Stimulated activated CD4-positive, alpha-beta T cell treated with anti-CD3 and anti-CD28 coated beads, TNF-alpha, amount 100 ng/mL, for 48 hours (primary cell): Measurements from ENCODE around the gene NCEH1.

Source experiments
- DNase-seq, 3 donors: peaks; one replicate each; pipeline ENCODE4 v3.0.0-alpha.2; 2020; ENCODE audit warnings: low read depth in 3 of 3

NCEH1 gene

GRCh38 chr3:172646439-172647015 is 64.3 kb downstream of the NCEH1 start:
- DNase-seq, result no peak

- no peak for DNase-seq
Measured at GRCh38 chr3:172644258-172644657, 66.6 kb downstream of the NCEH1 start.

DNA sequence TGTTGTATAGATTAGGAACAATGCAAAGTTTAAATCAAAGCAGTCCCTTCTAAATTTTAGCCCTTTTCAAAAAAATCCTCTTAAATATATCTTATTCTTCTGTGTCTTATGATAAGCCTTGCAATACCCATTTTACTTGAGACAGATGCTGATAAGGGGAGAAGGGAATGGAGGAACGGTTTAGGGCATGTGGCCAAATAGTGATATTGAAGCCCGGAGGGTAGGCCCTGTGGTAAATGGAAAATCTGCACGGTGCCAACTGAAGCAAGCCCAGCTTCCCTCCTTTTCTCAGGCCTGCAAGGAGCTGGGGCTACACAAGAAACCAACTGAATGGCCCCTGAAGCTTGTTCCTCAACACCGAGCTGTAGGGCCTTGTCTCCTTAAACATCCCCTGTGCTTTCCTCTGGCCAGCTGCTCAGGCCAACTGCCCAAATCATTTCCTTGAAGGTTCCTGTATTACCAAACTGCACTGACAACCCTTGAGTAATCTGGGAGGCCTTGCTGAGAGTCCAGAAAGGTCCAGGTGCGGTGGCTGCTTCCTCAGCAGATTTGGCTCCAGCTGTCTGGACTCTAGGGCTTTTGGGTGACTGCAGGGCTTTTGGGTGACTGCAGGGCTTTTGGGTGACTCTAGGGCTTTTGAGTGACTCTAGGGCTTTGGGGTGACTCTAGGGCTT is 67.2 kb downstream of the NCEH1 start:
- DNase-seq, result no peak

DNA sequence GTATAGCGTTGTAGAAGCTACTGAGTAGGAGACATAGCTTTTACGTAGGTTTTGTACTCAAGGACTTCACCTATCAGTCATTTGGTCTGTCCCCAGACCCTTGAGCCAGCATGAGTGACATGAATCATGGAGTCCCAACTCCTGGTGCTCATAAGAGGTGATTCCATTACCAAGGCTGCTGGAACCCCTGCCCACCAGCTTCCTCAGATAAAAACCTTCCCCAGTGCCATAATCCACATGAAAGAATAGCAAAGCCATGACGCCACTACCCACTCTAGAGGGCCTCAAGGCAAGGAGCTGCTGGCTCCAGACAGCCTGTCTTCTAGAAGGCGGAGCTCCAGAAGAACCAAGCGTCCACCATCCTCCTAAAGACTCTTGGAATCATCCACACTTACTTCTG is 69.6 kb downstream of the NCEH1 start:
- DNase-seq, result no peak

- DNase-seq, result no peak
Measured at GRCh38 chr3:172640751-172641150, 70.1 kb downstream of the NCEH1 start.

GRCh38 chr3:172635588-172635987 is 75.3 kb downstream of the NCEH1 start:
- DNase-seq, result no peak

DNA sequence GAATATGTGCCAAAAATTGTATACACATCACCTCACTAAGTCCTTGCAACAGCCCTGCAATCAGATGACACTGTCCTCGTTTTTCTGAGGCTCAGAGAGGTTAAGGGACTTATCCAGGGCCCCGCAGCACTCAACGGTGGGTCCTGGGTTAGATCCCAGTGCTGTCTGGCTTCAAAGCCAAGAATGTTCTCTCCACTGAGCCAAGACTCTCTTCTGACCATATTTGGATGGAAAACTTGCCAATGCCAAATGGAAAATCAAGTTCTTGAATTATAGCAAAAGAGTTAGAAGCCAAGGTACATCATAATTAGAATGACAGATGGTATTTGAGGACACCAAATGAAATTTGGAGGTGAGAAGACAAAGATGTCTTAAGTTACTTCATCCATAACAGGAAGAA is 75.9 kb downstream of the NCEH1 start:
- DNase-seq, result no peak

DNA sequence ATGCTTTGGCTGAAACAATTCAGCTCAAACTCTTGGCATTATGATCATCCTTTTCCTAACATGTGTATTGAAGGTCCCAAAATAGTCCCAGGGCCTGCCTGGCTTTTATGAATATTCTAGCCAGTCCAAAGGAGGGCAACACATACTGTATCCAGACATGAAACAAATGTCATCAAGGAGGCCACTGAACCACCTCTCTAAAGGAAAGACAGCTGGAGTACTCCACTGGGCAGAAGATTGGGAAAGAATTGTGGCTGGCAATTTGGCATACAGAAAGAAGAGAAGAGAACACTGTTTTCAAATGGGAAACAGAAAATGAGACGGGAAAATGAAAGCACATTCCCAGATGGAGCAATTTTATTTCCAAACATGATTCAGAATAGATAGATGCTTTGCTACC is 80.6 kb downstream of the NCEH1 start:
- no peak for DNase-seq

DNA sequence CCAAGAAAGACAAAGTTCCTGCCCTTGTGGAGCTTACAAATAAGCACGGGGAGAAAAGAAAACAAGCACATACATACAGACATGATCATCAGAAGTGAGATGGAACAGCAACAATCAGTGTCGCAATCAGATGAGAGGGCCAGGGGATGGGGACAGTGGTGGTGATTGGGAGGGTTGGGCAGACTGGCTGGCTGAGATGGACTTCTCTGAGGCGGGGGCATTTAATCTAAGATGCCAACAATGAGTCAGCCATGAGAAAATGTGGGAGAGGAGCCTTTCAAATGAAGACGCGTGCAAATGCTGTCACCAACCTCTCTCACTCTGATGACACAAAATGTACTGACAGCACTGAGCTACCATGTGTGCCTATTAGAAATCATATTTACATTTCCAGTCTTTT is 81.4 kb downstream of the NCEH1 start:
- DNase-seq, result no peak

- no peak for DNase-seq
Measured at GRCh38 chr3:172627057-172627809, 83.6 kb downstream of the NCEH1 start.

DNA sequence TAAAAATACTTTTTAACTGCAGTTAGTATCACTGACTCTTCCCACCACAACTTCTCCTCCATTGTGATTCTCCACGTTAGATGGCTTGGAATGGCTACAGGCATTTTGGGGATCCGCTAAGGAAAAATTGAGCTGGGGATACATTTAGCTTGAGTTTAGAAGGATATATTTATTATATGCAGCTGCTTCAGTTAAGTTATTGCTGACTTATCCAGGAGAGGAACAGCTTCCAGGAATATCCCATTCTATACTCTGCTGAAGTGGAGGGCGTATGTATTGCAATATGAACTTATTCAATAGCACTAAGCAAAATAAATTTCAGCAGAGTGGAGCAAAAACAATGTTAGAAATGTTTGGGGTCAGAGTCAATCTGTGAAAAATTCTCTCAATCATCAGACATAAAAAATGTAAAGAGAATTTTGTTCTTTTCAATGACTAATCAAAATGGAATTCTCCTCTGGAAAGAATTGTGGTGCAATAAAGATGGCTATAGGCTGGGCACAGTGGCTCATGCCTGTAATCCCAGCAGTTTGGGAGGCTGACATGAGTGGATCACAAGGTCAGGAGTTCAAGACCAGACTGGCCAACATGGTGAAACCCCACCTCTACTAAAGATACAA is 84.7 kb downstream of the NCEH1 start:
- no peak for DNase-seq

GRCh38 chr3:172625404-172625803 is 85.5 kb downstream of the NCEH1 start:
- no peak for DNase-seq

DNA sequence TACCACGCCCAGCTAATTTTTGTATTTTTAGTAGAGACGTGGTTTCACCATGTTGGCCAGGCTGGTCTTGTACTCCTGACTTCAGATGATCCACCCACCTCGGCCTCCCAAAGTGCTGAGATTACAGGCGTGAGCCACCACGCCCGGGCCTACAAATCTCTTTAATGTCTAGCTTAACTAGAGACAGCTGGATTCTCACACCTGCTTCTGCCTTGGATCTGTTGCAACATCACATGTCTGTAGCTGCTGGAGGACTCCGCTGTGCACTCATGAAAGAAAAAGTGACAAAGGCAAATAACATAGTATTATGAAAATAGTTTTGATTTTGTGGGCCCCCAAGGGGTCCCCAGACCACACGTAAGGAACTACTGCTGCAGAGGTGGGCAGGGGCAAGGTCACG is 85.9 kb downstream of the NCEH1 start:
- DNase-seq, result no peak

GRCh38 chr3:172622916-172623700 is 87.8 kb downstream of the NCEH1 start:
- peak in 1 of 3 donors; percentile 49 for DNase-seq

- DNase-seq, result no peak
Measured at GRCh38 chr3:172622156-172622555, 88.7 kb downstream of the NCEH1 start.

GRCh38 chr3:172617976-172618375 is 92.9 kb downstream of the NCEH1 start:
- DNase-seq, result no peak

DNA sequence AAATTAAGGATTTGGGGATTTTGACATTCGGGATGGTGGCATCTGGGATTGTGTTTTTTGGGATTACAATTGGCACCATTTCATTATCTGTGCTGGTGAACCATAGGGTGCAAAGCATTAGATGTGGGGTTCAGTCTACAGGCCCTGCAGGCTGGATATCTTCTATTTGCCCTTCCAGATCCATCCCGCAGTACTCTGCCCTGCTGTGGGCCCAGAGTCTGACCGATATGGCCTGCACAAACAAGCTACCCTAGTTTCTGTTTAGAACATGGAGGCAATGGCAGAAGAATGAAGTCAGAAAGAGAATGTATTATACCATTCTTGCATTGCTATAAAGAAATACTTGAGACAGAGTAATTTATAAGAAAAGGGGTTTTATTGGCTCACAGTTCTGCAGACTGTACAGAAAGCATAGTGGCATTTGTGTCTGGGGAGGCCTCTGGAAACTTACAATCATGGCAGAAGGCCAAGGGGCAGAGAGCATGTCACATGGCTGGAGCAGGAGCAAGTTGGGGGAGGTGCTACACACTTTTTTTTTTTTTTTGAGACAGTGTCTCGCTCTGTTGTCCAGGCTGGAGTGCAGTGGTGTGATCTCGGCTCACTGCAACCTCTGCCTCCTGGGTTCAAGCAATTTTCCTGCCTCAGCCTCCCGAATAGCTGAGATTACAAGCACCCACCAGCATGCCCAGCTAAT is 93.7 kb downstream of the NCEH1 start:
- DNase-seq, result no peak

DNA sequence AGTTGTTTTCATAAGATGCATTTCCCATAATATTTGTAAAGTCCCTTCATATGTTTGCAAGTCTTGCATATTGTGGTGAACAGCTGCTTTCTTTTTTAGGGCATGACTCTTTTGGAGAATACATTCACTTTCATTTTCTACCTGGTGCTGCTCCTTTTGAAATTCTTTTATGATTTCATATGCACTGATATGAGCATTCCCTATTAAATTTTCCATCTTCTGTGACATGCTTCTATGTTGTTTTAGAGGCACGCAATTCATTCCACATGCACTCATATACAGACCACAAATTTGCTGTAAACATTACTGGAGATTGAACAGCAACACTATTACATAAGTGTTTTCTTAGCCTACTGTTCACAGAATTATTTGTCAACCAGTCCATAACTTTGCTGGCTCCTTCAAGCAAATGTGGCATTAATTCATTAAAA is 94.8 kb downstream of the NCEH1 start:
- no peak for DNase-seq

DNA sequence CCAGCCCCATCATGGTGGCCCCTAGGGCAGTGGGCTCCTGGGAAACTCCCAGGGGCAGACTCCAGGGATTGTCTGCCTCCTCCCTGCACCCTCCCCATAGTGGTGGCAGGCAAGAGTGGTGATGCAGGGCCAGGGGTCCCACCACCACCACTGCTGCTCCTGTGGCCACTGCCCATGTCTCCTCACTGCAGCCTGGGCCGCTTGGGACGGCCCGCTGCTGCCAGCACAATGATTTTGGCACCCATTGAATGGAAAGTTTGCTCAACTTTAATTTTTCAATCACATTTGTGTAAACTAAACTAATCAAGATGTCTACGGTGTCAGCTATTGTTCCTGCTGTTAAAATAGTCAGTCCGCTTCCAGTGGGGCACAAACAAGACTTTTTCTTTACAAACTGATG is 95.6 kb downstream of the NCEH1 start:
- no peak for DNase-seq

DNA sequence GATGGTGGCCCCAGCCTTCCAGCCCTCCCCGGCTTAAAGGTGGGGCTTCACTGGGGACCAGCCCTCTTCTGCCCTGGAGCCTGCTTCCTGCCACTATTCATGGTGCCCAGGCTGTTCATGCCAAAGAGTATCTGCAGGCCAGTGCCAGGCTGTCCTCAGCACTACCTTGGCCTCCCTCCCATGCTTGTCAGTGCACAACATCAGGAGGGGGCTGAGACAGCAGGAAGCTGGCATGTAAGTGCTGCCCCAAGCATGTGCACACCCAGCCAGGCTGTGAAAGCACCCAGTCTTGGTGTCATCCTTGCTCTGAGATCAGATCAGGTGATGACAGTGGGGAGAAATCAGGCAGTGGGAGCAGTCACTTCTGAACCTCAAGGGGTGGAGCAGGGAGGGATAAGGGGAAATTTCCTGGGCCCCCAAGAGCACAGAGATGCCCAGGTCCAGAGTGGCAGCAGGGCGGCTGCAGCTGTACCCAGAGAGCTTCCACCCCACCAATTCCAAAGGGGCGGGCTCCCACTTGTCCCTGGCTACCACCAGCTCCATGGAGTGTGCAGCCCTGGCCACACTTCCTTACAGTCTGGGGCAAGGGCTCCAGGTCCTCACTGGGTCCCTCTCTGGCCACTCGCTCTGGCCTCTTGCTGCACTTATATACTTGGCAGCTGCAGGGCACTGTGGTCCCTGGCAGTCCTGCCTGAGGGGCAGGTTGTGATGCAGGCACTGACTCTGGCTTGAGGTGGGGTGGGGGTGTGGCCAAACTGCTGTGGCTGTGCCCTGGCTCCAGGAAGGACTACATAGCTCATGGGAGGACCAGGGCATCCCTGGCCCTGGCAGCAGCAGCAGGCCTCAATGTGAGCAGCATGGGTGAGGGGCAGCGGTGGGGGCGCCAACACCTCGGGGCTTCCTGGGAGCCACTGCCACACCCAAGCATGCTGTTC is 96.3 kb downstream of the NCEH1 start:
- no peak for DNase-seq
